GM19023 (cell line): Measurements from ENCODE around the gene GPR158.
A peak's percentile ranks its signal among the peaks of the same experiment; 100 is the strongest.
"Not testable (repeated sequence)": the region's sequence is repeated elsewhere in the genome, so short reads cannot be mapped to it uniquely, and the experiment has no call there.

Experiments
- ATAC-seq: cut with Tn5 transposase; IDR thresholded peaks from one replicate; pipeline ENCODE4 v1.9.1; 2021; ENCODE audit warnings: mild to moderate bottlenecking, moderate library complexity; ENCODE audit not compliant: unreplicated experiment

GPR158 gene, protein sequence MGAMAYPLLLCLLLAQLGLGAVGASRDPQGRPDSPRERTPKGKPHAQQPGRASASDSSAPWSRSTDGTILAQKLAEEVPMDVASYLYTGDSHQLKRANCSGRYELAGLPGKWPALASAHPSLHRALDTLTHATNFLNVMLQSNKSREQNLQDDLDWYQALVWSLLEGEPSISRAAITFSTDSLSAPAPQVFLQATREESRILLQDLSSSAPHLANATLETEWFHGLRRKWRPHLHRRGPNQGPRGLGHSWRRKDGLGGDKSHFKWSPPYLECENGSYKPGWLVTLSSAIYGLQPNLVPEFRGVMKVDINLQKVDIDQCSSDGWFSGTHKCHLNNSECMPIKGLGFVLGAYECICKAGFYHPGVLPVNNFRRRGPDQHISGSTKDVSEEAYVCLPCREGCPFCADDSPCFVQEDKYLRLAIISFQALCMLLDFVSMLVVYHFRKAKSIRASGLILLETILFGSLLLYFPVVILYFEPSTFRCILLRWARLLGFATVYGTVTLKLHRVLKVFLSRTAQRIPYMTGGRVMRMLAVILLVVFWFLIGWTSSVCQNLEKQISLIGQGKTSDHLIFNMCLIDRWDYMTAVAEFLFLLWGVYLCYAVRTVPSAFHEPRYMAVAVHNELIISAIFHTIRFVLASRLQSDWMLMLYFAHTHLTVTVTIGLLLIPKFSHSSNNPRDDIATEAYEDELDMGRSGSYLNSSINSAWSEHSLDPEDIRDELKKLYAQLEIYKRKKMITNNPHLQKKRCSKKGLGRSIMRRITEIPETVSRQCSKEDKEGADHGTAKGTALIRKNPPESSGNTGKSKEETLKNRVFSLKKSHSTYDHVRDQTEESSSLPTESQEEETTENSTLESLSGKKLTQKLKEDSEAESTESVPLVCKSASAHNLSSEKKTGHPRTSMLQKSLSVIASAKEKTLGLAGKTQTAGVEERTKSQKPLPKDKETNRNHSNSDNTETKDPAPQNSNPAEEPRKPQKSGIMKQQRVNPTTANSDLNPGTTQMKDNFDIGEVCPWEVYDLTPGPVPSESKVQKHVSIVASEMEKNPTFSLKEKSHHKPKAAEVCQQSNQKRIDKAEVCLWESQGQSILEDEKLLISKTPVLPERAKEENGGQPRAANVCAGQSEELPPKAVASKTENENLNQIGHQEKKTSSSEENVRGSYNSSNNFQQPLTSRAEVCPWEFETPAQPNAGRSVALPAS (N-terminal part only)

DNA sequence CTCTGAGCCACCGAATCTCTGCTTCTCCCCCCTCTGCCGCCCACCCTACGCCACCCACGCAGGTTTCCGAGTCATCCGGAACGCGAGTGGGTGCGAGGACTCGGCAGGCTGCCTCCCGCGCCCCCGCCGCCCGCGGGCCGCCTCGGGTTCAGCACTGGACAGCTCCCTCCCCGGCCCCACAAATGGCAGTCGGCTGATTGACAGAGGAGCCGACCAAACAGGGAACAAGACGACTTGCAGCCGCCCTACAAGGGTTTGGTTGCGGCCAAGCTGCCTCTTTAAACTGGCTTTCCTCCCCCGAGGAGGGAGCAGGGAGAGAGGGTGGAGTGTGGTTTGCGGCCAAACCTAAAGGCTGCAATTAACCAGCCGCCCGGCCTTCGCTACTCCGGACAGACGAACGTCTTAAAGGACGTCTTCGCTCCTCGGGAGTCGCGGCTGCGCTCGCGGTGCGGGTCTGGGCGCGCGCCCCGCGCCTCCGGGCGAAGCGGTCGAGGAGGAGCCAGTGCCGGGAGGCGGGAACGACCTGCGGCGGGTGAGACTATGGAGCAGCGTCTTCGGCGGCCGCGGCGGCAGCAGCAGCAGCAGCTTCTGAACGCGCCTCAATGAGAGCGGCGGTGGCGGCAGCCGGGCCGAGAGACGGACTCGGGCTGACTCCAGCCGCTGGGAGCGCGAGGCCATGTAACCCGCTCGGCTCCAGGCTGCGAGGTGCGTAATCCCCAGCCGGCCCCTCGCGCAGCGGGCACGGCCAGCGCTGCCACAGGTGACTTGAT, at the start of gene GPR158:
GPR158 (plus strand) TSS at position 541 of the 770 bp plus-strand sequence. CDS start 420 bp downstream, outside the sequence.
- ATAC-seq, result peak; percentile 69

DNA sequence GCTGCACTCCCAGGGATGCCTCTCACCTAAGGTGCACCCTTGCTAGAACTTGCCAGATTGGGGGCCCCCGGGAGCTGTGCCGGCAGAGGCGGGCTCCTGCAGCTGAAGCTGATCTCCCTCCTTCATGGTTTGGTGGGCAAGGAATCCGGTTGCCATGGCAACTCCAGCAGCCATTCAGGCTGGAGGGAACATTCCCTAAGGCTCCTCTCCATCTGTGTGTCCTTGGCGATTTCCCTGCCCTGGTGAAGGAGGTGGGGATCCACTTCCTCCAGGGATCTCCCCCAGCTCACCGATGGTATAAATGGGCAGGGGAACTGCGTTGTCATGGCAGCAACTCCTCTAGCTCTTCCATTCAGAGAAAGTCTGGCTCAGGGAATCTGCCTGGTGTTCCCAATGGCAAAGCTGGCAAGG, 49.6 kb upstream of the GPR158 start:
- ATAC-seq, result no peak

DNA sequence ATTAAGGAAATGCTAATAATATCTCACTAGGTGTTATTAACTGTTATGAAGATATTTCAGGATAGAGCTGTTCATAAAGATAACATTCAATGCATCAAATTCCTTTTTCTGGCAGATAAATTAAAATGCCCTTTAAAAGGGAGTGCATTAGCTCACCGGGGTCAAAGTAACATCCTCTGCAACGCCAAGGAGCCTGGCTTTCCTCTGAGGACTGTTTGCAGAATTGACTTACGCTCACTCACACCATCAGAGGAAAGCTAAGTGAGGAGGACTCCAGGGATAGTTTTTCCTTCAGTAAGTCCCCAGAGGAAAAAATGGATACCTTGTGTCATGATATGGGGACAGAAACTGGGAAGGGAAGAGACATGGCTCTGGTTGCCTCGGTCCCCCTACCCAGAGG, 45.2 kb upstream of the GPR158 start:
- ATAC-seq, result no peak

DNA sequence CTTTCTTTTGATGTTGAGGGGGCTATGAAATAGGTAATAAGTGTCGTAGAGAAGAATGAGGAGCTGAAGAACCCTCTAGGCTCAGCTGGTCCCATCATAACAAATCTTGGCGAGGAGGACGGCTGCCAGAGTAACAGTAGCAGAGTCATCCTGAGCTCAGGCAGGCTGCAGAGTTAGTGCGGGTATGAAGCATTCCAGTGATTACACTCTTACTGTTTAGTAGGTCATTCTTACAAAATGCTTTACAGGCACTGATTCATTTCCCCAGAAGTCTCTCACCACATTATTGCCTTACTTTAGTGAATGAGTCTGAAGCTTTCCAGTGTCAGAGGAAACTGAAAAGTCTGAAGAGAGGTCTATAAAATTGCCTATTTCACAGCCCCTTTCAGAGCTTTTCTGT, 43.9 kb upstream of the GPR158 start:
- ATAC-seq, result no peak

DNA sequence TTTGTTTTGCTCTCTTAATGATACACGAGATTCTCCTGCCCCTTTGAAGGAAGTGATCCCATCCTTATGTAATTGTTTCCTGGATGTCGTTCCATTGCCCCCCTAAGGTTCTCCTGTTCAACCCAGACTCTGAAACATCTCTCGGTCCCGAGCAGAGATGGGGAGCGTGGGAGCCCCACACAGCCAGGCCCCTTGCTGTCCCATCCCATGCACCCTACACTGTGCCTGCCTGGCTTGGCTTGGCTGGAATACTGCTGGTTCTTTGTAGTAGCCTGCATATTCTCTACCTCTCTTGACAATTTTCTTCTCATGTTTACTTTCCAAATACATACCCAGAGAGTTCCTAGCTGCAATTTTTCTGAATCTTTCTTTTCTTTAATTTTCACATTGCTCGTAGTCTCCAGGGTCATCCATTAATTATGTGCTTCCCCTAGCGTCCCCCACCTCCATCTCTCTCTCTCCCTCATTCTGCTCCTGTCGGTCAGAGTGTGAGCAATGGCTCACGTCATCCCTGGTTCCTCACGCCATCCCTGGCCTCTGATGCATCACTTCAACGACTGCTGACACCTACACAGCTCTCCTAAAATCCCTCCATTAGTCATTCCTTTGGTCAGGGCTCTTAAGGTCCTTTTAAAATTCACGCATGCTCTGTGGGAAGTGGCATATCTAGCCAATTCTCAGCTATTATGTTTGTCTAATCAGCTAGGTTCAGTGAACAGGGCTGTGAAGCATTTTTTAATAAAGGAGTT, 32.5 kb upstream of the GPR158 start:
- no peak for ATAC-seq

DNA sequence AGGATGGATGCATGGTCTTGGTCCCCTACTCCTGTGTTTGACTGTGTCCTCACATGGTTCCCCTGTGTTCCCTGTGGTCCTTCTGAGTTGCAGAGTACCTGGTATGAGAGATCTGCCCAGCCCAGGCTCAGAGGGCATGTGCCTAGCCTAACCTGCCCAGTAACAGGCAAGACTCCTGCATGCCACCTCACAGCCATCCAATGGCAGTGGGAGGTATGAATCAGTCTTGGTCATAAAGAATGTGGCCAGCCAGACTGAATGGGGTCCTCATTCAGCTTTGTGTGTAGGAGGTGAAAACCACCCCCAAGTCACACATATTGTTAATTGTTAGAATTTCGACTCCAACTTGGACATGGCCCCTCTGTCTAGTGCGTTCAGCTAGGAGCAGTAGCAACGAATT, 17.2 kb upstream of the GPR158 start:
- no peak for ATAC-seq

DNA sequence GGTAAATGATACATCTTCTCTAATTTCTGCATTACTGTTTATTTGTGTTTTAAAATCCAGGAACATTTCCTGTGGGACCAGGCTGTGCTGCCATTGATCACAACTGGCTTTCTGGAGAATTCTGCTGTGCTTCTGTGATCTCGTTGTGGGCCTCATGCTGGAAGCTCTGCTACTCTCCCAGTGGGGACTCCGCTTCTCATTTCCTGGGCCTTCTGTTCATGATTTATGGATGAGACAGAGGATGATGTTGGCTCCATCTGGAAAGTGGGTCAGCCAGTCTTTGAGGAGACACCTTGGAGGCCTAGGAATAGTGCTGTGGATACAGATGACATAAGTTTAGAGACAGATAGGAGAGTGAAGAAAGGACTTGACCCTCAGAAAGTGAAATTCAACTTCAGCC, 15.2 kb upstream of the GPR158 start:
- ATAC-seq, result no peak

DNA sequence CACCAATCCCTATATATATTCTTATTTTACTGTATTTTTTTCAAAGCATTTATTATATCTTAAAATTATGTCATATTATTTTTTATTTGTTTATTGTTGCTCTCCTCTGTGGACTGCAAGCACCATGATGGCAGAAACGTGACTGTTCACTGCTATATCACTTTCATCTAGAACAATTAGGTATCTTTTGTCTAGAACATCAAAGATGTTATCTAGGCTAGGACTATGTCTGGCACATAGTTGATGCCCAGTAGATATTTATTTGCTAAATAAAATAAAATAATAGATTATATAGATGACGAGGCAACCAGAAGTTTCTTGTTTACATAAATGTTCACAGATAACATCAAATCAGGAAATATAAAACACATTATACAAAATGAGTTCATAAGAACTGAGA, 12.4 kb upstream of the GPR158 start:
- no peak for ATAC-seq

DNA sequence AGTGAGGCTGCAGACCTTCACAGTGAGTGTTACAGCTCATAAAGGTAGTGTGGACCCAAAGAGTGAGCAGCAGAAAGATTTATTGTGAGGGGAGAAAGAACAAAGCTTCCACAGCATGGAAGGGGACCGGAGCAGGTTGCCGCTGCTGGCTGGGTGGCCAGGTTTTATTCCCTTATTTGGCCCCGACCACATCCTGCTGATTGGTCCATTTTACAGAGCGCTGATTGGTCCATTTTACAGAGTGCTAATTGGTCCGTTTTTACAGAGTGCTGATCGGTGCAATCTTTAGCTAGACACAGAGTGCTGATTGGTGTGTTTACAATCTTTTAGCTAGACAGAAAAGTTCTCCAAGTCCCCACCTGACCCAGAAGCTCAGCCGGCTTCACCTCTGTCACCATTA, 11.3 kb upstream of the GPR158 start:
- ATAC-seq, result not testable (repeated sequence)

DNA sequence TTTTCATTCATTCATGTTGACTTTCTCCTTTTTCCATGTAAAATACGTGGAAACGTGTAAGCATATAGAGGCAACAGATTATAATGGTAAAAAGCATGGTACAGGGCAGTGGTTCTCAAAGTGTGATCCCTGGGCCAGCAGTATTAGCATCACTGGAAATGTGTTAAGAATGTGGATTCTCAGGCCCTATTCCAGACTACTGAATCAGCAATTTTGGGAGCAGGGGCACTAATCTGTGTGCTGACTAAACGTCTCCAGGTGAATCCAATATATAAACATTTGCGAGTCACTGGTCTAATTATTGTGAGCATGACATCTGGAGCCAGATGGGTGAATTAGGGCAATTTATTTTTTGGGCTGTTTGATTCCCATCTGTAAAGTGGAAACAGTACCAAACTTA, 5.1 kb upstream of the GPR158 start:
- ATAC-seq, result no peak

DNA sequence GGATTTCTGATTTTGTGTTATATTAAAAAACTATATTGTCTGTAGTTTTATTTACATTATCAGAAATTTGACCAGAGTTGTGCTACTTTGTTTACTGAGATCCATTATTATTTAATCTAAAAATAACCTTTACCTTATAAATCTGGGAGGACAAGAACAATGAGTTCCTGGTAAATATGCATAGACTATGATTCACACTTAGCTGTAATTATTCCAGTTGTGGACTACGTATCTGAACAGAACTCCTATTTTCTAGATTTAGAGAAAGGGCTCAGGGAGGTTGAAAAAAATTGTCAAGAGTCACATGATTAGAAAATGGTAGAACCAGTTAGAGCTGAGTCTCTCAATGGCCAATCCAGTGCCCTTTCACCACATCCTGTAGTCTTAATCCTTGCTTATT, 4.2 kb upstream of the GPR158 start:
- no peak for ATAC-seq

DNA sequence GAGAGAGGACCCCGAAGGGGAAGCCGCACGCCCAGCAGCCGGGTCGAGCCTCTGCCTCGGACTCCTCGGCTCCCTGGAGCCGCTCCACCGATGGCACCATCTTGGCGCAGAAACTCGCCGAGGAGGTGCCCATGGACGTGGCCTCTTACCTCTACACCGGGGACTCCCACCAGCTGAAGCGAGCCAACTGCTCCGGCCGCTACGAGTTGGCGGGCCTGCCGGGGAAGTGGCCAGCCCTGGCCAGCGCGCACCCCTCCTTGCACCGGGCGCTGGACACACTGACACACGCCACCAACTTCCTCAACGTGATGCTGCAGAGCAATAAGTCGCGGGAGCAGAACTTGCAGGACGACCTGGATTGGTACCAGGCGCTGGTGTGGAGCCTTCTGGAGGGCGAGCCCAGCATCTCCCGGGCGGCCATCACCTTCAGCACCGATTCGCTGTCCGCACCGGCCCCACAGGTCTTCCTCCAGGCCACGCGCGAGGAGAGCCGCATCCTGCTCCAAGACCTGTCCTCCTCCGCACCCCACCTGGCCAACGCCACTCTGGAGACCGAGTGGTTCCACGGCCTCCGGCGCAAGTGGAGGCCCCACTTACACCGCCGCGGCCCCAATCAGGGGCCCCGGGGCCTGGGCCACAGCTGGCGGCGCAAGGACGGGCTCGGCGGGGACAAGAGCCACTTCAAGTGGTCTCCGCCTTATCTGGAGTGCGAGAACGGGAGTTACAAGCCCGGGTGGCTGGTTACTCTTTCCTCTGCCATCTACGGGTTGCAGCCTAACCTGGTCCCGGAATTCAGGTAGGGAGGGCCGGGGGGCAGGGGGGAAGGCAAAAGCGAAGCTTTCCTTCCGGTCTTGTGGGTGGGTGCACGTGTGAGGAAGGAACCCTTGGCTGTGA, 973 bp downstream of the GPR158 start:
- ATAC-seq, result no peak

DNA sequence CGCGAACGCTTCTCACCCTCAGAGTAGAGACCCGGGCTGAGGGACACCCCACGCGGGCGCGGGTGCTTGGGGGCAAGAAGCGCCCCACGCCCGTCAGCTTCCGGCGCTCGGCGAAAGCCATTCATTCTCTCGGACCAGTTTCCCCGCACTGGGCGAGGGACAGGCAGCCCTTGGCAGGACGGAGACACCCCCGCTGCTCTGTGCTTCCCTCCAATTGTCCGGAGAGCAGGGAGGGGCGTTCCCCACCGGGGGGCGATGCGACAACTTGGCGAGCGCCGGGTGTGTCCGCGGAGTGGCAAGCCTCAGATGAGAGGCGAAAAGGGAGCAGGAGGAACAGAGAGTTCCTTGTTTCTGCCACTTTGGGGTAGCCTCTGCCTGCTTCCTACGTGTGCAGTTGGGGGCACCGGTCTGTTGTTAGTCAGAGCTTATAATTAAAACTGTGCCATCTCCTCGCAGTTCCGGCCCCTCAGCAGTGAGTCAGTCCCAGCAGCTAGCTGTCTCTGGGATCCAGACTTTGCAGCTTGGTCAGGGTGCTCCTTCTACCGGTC, 1.7 kb downstream of the GPR158 start:
- no peak for ATAC-seq

DNA sequence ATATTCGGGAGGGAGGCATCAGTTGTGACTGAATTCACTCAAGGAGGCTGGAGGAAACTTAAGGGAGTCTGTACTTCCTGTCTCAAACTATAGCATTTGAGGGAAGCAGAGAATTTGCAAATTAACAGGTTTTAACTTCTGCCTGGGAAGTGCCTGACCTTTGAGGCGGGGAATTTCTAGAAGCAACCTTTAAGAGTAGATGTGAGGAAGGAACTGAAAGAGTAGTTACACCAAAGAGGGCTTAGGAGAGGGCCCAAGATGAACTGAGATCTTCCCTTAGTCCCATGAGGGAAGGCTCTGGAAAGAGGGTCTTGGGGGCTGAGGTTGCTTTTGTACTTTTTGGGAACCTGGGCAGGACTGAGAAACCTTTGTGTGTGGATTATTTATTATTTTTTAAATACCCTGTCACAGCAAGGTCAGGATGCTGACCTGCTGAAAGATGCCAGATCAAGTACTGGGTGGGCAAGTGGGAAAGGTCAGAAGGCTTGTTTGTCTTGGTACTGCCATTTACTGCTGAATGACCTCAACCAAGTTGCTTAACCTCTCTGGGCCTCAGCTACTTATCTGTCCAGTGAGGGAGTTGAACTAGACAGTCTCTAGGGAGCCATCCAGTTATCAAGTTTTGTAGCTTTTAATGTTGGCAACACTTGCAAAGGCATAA, 2.4 kb downstream of the GPR158 start:
- ATAC-seq, result no peak

DNA sequence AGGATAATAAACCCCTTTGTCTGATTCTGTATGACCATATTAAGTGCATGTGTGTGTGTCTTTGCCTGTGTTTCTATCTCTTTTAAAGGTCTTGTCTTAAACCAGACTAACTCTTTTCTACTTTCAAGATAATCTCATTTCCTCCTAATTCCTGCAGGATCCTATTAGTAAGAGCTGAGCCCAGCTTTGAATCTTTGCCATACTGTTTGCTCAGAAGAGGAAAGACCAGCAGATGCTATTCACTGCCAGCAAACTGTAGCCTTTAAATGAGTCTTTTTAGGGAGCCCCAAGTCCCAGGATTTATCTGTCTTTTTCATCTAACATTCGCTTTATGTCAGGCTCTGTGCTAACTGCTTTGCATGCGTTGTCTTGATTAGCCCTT, 2.9 kb downstream of the GPR158 start:
- ATAC-seq, result no peak

DNA sequence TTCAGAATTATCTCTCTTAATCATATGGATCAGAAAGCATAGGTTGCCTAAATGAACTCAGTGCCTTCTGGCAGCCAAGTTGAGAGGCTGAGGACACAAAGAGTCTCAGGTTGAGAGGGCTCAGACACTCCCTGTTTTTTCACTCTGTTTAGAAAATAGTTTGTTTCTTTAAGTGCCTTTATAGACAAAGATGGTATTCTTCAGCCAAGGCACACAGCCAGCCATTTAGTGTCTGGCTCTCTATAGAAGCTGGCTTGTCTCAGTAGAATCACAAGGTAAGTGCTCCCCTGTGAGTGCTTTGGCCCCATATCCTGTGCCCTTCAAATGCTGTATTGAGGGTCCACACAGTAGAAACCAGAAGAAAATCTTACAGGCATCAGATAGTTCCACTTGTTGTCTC, 3.6 kb downstream of the GPR158 start:
- ATAC-seq, result no peak

DNA sequence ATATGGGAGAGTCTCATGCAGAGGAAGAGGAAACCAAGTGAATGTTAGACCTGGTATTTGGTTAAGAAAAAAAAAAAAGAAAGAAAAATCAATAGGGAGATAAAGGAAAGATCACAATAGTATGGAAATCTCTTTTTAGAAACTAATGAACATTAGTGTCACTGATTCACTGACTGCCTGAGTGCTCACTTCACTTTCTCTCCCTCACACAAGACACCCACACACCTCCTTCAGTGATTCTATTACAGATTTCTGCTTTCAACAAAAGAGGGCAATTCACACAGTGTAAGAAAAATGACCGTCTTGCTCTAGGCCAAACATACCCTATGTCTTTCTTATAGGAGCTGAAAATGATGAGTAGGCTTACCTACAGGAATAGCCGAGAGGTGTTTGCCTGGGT, 6.0 kb downstream of the GPR158 start:
- ATAC-seq, result no peak

DNA sequence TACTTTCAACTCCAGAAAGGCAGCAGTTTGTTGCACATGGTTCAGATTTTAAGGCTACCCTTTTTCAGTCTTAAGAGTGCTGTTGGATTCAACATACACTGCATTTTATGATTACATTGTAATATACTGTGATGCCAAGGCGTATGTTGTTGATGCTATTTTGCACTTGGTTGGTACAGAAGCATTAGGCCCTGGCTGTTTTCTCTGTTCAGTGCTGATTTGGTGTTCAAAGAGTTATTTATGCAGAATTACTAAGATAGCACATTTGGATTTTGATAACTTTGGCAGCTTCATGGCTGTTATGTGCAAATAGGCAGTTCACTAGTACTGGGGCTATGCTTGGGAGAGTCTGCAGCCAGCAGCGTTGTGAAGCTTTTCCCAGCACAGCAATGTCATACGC, 7.8 kb downstream of the GPR158 start:
- no peak for ATAC-seq
